IPS DF 6.9 (cell line): Measurements from ENCODE around the gene CACNA1F.

Experiments used
- DNase-seq: peaks from one replicate; pipeline ENCODE4 v3.0.0-alpha.2; 2013; ENCODE audit warnings: low read depth, low spot score
- H3K27ac ChIP-seq: one replicate; pipeline ENCODE4 v1.5.1; 2013; ENCODE audit warnings: low read length, control low read depth
- H3K27me3 ChIP-seq: 2 replicates; pipeline ENCODE4 v1.6.1; 2013; ENCODE audit warnings: mild to moderate bottlenecking, low read length; ENCODE audit not compliant: control insufficient read depth, insufficient read depth
- H3K36me3 ChIP-seq: 2 replicates; pipeline ENCODE4 v1.6.1; 2013; ENCODE audit warnings: low read length; ENCODE audit not compliant: control insufficient read depth, insufficient read depth
- H3K4me1 ChIP-seq: 2 replicates; pipeline ENCODE4 v1.6.1; 2013; ENCODE audit warnings: low read length; ENCODE audit not compliant: control insufficient read depth, insufficient read depth
- H3K4me3 ChIP-seq: 2 replicates; pipeline ENCODE4 v1.5.1; 2013; ENCODE audit warnings: mild to moderate bottlenecking, low read length
- H3K9me3 ChIP-seq: 2 replicates; pipeline ENCODE4 v1.6.1; 2013; ENCODE audit warnings: low read length, inconsistent platforms; ENCODE audit not compliant: control insufficient read depth, insufficient read depth
- WGBS: extraction: QIAGEN DNeasy Blood & Tissue Kit; methylation state at CpG from one replicate; pipeline ENCODE4 v1.1.7; 2013; ENCODE audit warnings: mixed read lengths, missing lambda C conversion rate; ENCODE audit not compliant: insufficient read length, insufficient coverage; 5-methylcytosine and 5-hydroxymethylcytosine counted together

The CACNA1F gene

GRCh38 chrX:49247916-49248811 lies 15.0 kb upstream of the CACNA1F start:
- no CpG with 5 or more reads among the region's 28 CpGs for WGBS
- Histone ChIP-seq H3K9me3 (no peaks in the 10 kb centered on the region), H3K27ac (no peak overlapping the region), H3K4me1 (no peaks in the 10 kb centered on the region; the same call in 1 of the 2 replicates), H3K36me3 (0 out of 2 replicates have a peak, but pooled peaks cover 2% of the 10 kb centered on the region), H3K4me3 (no peak overlapping the region), H3K27me3 (no peaks in the 10 kb centered on the region)
- DNase-seq: no peak

GRCh38 chrX:49247346-49247745 lies 14.2 kb upstream of the CACNA1F start:
- Histone ChIP-seq H3K27me3 (no peaks in the 10 kb centered on the region), H3K4me3 (no peak overlapping the region), H3K27ac (no peak overlapping the region), H3K36me3 (0 out of 2 replicates have a peak, but pooled peaks cover 2% of the 10 kb centered on the region), H3K4me1 (no peaks in the 10 kb centered on the region; the same call in 1 of the 2 replicates), H3K9me3 (no peaks in the 10 kb centered on the region)
- WGBS: no CpG with 5 or more reads among the region's 11 CpGs
- DNase-seq: no peak

- no CpG with 5 or more reads among the region's 10 CpGs for WGBS
- H3K27ac ChIP-seq: no peak overlapping the region
- DNase-seq: no peak
- H3K9me3 ChIP-seq: no peaks in the 10 kb centered on the region
- H3K4me1 ChIP-seq: no peaks in the 10 kb centered on the region; the same call in 1 of the 2 replicates
- H3K27me3 ChIP-seq: no peaks in the 10 kb centered on the region
- 0 out of 2 replicates have a peak, but pooled peaks cover 2% of the 10 kb centered on the region for H3K36me3 ChIP-seq
- H3K4me3 ChIP-seq: no peak overlapping the region
Observed at GRCh38 chrX:49246541-49246940, 13.4 kb upstream of the CACNA1F start.

DNA sequence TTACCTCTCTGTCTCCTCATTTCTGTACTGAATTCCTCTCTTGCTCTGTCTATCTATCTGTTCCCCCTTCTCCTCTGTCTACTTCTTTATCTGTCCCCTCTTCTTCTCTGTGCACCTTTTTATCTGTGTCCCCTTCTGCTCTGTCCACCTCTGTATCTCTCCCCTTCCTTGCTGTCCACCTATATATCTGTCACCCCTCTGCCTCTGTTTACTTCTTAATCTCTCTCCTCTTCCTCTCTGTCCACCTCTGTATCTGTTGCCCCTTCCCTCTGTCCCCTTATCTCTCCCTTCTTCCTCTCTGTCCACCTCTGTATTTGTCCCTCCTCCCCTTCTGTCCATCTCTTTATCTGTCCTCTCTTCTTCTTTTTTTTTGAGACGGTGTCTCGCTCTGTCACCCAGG lies 11.1 kb upstream of the CACNA1F start:
- no peaks in the 10 kb centered on the region for H3K27me3 ChIP-seq
- H3K4me1 ChIP-seq: no peaks in the 10 kb centered on the region
- no peaks in the 10 kb centered on the region for H3K9me3 ChIP-seq
- no peak overlapping the region for H3K4me3 ChIP-seq
- no peak overlapping the region for H3K27ac ChIP-seq
- DNase-seq: no peak
- 0 out of 2 replicates have a peak, but pooled peaks cover 2% of the 10 kb centered on the region for H3K36me3 ChIP-seq
- WGBS: no CpG with 5 or more reads among the region's 2 CpGs

- WGBS: no CpG with 5 or more reads among the region's 12 CpGs
- Histone ChIP-seq H3K9me3 (no peaks in the 10 kb centered on the region), H3K36me3 (0 out of 2 replicates have a peak, but pooled peaks cover 2% of the 10 kb centered on the region), H3K27ac (no peak overlapping the region), H3K4me1 (no peaks in the 10 kb centered on the region), H3K27me3 (no peaks in the 10 kb centered on the region), H3K4me3 (no peak overlapping the region)
- DNase-seq: no peak
Observed at GRCh38 chrX:49243166-49243565, 10.0 kb upstream of the CACNA1F start.

DNA sequence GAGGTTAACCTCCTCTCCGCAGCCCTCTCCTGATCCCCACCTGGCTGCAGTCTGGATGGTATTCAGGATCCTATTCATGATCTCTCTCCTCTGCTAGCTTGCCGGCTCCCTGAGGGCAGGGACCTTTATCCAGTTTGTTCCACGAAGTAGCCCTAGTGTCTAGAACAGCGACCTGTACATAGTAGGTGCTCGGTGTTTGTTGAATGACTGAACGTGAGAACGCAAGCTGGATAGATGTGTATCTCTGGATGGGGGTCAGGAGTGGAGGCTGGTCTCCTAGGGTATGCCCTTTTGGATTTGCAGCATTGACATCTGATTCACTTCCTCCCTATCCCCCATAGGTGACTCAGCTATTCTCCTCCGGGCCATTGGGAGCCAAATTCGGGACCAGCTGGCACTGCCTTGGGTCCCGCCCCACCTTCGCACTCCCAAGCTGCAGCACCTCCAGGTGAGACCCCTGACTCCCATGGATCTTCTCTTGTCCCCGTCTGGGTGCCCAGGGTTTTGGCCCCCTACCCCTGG lies 9.5 kb upstream of the CACNA1F start:
- Histone ChIP-seq H3K36me3 (0 out of 2 replicates have a peak, but pooled peaks cover 1% of the 10 kb centered on the region), H3K9me3 (no peaks in the 10 kb centered on the region), H3K4me1 (no peaks in the 10 kb centered on the region), H3K27ac (no peak overlapping the region), H3K4me3 (no peak overlapping the region), H3K27me3 (no peaks in the 10 kb centered on the region)
- DNase-seq: no peak
- no CpG with 5 or more reads among the region's 12 CpGs for WGBS

DNA sequence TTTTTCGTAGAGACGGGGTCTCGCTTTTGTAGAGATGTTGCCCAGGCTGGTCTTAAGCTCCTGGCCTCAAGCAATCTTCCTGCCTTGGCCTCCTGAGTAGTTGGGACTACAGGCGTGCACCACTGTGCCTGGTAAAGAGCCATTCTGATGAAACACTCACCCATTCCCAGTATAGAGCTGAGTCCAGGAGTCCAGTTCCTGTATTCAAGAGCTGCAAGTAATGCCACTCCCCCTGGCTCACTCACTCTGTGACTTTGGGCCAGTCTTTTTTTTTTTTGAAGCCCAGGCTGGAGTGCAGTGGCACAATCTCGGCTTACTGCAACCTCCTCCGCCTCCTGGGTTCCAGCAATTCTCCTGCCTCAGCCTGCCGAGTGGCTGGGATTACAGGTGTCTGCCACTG lies 5.6 kb upstream of the CACNA1F start:
- Histone ChIP-seq H3K4me1 (no peaks in the 10 kb centered on the region), H3K4me3 (no peak overlapping the region), H3K27ac (no peak overlapping the region), H3K9me3 (no peaks in the 10 kb centered on the region), H3K36me3 (no peaks in the 10 kb centered on the region), H3K27me3 (no peaks in the 10 kb centered on the region)
- WGBS: no CpG with 5 or more reads among the region's 7 CpGs
- no peak for DNase-seq

GRCh38 chrX:49237060-49237459 lies 3.9 kb upstream of the CACNA1F start:
- no peak for DNase-seq
- H3K4me1 ChIP-seq: no peaks in the 10 kb centered on the region
- H3K27ac ChIP-seq: no peak overlapping the region
- no peaks in the 10 kb centered on the region for H3K27me3 ChIP-seq
- H3K36me3 ChIP-seq: no peaks in the 10 kb centered on the region
- no peaks in the 10 kb centered on the region for H3K9me3 ChIP-seq
- no peak overlapping the region for H3K4me3 ChIP-seq
- no CpG with 5 or more reads among the region's 9 CpGs for WGBS

DNA sequence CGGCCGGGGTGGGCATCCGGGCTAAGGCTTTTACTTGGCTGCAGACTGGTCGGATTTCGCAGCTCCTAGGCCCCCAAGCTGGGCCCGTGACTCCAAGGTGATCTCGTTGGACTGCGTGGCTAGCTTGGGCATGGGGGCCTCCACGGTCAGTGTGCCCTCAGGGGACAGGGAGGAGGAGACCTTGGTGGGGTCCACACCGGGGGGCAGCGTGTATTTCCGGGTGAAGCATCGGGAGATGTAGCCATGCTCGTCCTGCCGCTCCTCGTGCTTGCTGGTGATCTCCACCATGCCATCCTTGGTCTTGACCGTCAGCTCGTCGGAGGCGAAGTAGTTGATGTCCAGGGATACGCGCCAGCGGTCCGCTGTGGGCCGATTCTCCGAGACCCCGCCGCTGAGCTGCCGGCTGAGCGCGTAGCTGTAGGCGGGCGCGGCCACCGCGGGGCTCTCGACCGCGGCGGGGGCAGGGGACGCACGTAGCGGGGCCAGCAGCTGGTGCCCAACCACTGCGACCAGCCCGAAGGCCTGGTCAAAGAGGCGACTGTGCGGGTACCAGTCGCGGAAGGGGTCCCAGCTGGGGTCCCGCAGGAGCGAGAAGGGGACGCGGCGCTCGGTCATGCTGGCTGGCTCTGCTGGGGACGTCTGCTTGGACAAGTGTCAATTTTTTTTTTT lies 881 bp upstream of the CACNA1F start:
- Histone ChIP-seq H3K27ac (no peak overlapping the region), H3K36me3 (no peaks in the 10 kb centered on the region), H3K27me3 (no peaks in the 10 kb centered on the region), H3K4me1 (no peaks in the 10 kb centered on the region), H3K9me3 (no peaks in the 10 kb centered on the region), H3K4me3 (no peak overlapping the region)
- no CpG with 5 or more reads among the region's 56 CpGs for WGBS
- no peak for DNase-seq

DNA sequence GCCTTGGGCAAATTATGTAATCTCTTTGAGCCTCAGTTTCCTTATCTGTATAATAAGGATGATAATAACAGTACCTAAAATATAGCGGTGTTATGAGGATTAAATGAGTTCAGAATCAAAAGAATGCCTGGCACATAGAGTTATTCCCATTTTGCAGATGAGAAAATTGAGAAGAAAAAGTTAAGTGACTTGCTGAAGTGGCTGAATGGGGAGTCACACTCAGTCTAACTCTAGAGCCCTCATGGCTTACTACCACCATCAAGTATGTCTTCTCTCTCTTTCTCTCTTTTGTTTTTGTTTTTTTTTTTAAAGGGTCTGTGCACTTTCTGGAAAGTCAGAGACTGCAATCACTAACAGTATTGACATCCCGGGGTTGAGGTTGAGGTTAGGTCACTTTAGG lies 615 bp downstream of the CACNA1F start:
- 0 out of 2 replicates have a peak, but pooled peaks cover 4% of the 10 kb centered on the region for H3K4me1 ChIP-seq
- no peak overlapping the region for H3K27ac ChIP-seq
- H3K4me3 ChIP-seq: no peak overlapping the region
- no peaks in the 10 kb centered on the region for H3K36me3 ChIP-seq
- H3K9me3 ChIP-seq: no peaks in the 10 kb centered on the region
- DNase-seq: no peak
- no peaks in the 10 kb centered on the region for H3K27me3 ChIP-seq
- WGBS: no CpG with 5 or more reads among the region's 2 CpGs
